ENCODE measurements around the gene SKI. TPM values are rescaled to one million over a fixed set of nuclear protein-coding genes. Genes with fewer than 3 reads are reported as not detected.

The SKI gene
- total and polyA plus RNA-seq, 9 of the 15 experiments (the other 6 are each of a cell fraction or from before 2014, with no cell fraction given), result 0.10 to 60.5 (median 4.6) TPM

- TF ChIP-seq EP400 (IDR thresholded peaks at IDR 0.05), result peak; percentile 93
- no peak for TF ChIP-seq CBX1 (IDR thresholded peaks at IDR 0.05; ENCODE audit: low read depth)
- 0 out of 2 replicates have a peak, but pooled peaks have one; percentile 42 for TF ChIP-seq SMARCC2 (IDR thresholded peaks at IDR 0.05; ENCODE audit: low read depth)
- TF ChIP-seq HNRNPLL (IDR thresholded peaks at IDR 0.05; ENCODE audit: low read depth, low read length, poor library complexity, severe bottlenecking), result peak; percentile 31
- TF ChIP-seq KAT8 (IDR thresholded peaks at IDR 0.05; ENCODE audit: low read depth), result no peak
- no peak for TF ChIP-seq ZNF384 (IDR thresholded peaks at IDR 0.05; ENCODE audit: low read depth, low read length)
- no peak for TF ChIP-seq ZFP91 (CRISPR knock-in tag; IDR thresholded peaks at IDR 0.05)
- TF ChIP-seq XRCC3 (IDR thresholded peaks at IDR 0.05), result no peak
- no peak for TF ChIP-seq HMGXB4 (CRISPR knock-in tag; IDR thresholded peaks at IDR 0.05)
- TF ChIP-seq TSHZ1 (CRISPR knock-in tag; IDR thresholded peaks at IDR 0.05), result 0 out of 2 replicates have a peak, but pooled peaks have one; percentile 42
- peak; percentile 52 for TF ChIP-seq C11orf30 (IDR thresholded peaks at IDR 0.05; ENCODE audit: low read depth)
- TF ChIP-seq SMAD1 (IDR thresholded peaks at IDR 0.05; ENCODE audit: low read depth, low read length, partially characterized antibody), result peak; percentile 58
- 0 out of 2 replicates have a peak, but pooled peaks have one; percentile 48 for TF ChIP-seq PHF21A (IDR thresholded peaks at IDR 0.05; ENCODE audit: borderline replicate concordance, low read depth)
- TF ChIP-seq HNRNPL (IDR thresholded peaks at IDR 0.05; ENCODE audit: low read depth, low read length), result no peak
- TF ChIP-seq POLR2G (IDR thresholded peaks at IDR 0.05; ENCODE audit: low read depth, low read length), result peak; percentile 84
- TF ChIP-seq JUNB (CRISPR knock-in tag; conservative IDR thresholded peaks at IDR 0.05), result no peak
Observed at GRCh38 chr1:2199042-2199810, 28.9 kb upstream of the SKI start (continued).

Data from K562 (cell line).